ENCODE measurements around the gene HNRNPDL.
"Not testable (repeated sequence)": the region's sequence is repeated elsewhere in the genome, so short reads cannot be mapped to it uniquely, and the experiment has no call there.

Gene HNRNPDL

DNA sequence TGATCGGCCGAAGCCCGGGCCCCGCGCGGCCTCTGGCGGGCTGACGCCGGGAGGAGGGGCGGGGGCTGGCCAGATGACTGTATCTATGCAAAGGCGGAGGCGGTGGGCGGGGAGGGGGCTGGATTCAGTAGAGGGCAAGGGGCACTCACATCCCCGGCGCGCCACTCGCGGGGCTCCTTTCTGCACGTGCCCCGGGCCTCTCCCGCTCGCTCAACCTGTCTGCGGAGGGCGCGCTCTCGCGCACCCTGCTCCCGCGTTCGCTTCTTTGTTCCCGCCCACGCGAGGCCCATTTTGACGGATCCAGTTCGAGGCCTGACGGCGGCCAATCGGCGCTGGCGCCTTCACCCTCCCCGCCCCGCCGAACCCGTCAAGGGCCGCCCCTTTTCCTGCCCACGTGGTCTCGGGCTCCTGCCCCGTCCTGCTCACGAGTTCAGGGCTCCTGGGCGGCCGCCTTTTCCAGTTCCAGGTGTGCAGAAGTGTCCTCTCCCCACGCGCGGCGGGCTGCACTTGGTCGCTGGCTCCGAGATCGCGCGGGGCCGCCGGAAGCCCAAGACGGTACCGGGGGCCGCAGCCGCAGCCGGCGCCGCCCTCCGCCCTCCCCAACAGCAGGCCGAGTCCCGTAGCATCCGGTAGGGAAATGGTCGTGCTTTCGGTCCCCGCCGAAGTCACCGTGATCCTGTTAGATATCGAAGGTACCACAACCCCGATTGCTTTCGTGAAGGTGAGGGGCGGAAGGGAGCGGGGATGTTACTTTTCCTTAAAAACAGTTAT is at the start of gene HNRNPDL, which contains the start of gene ENOPH1:
Gene HNRNPDL (minus strand): TSS at position 270 of the 771 bp plus-strand sequence. CDS start 772 bp downstream, outside the sequence.
Gene ENOPH1 (plus strand): TSS at position 398 of the 771 bp plus-strand sequence. CDS start 240 bp downstream, at position 638.
- peak; percentile 81 to 89 for DNase-seq

GRCh38 chr4:82479562-82479961 is 49.3 kb upstream of the HNRNPDL start:
- DNase-seq: no peak

DNA sequence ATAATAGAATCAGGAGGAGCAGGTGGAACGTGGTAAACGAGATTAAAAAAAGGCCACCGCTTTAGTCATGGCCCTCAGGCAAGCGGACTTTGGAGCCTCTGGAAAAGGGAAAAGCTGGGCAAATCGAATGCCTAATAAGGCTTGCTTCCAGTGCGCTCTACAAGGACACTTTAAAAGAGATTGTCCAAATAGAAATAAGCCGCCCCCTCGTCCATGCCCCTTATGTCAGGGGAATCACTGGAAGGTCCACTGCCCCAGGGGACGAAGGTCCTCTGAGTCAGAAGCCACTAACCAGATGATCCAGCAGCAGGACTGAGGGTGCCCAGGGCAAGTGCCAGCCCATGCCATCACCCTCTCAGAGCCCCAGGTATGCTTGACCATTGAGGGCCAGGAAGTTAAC is 47.2 kb upstream of the HNRNPDL start:
- DNase-seq: not testable (repeated sequence)

DNA sequence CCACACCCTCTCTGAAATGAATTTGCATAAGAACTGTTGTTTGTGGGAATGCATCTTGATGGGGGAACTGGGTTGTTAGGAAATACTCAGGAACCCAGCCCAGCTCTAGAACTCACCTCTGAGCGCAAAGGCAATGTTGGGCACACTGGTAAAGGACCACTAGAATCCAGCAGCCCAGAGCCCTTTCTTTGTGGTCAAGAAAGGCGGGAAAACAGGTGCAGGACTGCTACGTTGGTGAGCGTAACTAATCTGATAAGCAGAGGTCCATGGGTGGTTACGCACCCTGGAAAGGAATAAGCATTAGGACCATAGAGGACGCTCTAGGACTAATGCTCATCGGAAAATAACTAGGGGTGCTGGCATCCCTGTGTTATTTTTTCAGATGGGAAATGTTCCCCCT is 45.7 kb upstream of the HNRNPDL start:
- DNase-seq: not testable (repeated sequence)

GRCh38 chr4:82473621-82474164 is 43.4 kb upstream of the HNRNPDL start:
- DNase-seq: no peak

DNA sequence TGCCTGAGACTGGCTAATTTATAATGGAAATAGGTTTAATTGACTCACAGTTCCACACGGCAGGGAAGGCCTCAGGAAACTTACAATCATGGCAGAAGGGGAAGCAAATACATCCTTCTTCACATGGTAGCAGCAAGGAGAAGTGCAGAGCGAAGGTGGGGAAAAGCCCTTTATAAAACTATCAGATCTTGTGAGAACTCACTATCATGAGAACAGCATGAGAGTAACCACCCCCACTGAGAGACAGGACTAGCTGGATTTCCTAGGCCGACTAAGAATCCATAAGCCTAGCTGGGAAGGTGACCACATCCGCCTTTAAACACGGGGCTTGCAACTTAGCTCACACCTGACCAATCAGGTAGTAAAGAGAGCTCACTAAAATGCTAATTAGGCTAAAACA is 42.8 kb upstream of the HNRNPDL start:
- DNase-seq: not testable (repeated sequence)

- DNase-seq: no peak
Measured at GRCh38 chr4:82469791-82470345, 39.6 kb upstream of the HNRNPDL start.

DNA sequence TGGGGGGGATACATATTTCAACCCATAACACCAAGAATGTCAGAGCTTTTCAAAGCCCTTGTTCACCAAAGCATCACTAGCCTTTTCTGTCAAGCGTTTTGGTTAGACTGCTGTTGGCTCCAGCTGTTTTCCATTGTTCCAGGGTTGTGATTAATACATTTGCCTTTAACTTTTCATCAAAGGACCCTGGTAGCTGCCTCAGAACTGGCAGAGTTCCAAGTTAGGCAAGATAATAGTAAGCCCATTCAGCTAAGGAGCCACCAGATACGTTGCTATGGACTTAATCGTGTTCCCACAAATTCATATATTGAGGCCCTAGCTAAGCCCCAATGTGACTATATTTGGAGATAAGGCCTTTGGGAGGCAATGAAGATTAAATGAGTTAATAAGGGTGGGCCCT is 37.2 kb upstream of the HNRNPDL start:
- no peak for DNase-seq

DNA sequence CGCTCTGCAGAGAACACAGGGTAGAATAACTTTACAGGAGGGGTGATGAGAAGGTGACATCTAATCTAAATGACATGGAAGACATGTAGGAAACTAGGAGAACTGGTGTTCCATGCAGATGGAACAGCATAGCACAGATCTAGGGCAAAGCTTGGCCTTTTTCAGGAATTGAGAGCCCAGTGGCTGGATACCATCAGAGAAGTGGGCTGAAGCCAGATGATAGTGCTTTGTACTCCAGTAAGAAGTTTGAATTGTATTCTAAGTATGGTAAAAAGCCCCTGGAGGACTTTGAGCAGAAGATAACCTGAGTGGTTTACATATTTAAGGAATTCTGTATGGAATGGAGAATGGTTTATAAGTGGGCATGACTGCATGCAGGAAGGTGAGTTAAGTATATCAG is 33.0 kb upstream of the HNRNPDL start:
- no peak for DNase-seq

DNA sequence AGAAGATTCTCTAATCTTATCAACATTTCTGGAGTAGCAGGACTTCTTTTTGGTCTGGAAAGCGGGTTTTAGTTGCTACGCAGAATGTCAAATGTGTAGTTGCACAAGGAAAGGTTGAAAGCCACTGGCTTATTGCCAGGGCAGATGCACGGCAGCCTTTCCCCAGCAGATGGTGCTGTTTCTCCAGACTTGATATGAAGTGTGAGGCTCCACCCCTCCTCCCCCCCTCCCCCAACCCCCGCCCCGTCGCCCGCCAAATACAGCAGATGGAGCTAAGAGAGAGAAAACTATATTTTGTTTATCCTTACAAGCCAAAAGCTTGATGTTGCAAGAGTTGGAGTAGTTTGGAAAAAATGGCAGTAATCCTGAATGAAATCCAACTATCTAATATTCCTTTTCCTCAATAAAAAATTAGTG is 32.2 kb upstream of the HNRNPDL start:
- peak; percentile 51 to 68 for DNase-seq

- no peak for DNase-seq
Measured at GRCh38 chr4:82461710-82462109, 31.4 kb upstream of the HNRNPDL start.

- no peak for DNase-seq
Measured at GRCh38 chr4:82458729-82459128, 28.5 kb upstream of the HNRNPDL start.

DNA sequence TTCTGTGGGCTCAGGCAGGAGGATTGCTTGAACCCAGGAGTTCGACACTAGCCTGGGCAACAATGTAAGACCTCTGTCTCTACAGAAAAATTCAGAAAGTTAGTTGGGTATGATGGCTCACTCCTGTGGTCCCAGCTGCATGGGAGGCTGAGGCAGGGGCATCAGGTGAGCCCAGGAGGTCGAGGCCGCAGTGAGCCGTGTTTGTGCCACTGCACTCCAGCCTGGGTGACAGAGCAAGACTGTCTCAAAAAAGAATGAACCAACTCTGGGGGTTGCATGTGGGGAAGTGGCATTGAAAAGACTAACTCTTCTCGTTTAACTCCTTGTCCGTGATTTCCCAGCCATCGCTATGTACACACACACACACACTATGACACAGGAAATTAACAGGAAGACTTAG is 27.0 kb upstream of the HNRNPDL start:
- no peak for DNase-seq

DNA sequence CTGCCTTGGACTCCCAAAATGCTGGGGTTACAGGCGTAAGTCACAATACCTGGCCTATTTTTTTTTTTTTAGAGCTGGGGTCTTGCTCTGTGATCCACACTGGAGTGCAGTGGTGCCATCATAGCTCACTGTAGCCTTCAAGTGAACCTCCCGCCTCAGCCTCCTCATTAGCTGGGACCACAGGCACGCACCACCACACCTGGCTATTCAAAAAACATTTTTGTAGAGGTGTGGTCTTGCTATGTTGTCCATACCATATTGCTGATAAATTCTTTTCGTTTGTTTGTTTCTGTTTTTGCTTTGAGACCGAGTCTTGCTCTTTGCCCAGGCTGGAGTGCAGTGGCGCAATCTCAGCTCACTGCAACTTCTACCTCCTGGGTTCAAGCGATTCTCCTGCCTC is 21.8 kb upstream of the HNRNPDL start:
- DNase-seq: no peak

DNA sequence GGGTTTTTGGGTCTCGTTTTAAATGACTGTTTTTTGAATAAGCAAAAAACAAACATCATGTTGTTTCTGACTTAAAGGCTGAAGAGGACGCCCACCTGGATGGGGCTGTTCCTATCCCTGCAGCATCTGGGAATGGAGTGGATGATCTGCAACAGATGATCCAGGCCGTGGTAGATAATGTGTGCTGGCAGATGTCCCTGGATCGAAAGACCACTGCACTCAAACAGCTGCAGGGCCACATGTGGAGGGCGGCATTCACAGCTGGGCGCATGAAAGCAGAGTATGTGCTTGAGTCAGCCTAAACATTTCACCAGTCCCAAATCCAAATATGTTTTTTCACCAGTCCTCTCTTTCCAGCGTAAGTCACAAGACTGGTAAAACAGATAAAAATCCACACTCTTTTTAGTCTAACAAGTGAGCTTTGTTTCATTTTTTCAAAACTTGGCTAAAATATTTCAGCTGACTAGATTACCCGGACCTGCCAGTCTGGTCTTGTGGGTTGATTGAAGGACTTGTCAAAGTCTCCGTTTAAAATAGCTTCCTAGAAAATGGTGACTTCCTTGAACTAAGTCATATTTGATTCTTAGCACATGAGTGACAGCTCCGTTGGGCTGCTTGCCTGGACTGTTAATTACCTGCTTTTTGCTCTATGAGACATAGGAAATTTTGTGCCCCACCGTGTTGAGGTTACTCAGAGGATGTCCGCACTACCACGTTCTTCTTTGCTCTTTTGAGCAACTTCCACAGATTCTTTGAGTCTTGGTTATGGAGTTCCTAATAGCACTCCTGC is 20.9 kb upstream of the HNRNPDL start:
- no peak for DNase-seq

- no peak for DNase-seq
Measured at GRCh38 chr4:82447886-82448285, 17.6 kb upstream of the HNRNPDL start.

DNA sequence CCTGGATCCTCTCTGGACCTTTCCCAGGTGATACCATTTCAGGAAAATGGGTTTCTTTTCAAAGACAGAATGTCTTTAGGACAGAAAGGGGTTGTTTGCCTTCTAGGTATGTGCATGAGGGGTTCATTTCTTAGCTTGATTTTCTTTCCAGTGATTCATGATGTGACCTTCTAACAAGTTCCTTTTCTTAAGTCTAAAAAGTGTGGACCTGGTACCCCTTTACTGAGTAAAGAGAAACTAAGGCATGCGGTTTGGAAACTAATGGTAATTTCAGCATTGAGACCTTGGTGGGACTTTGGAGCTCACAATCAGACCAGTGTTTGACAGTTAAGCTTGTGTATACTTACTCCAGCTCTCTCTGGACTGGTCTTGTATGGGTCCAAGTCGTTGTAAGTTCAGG is 8.8 kb upstream of the HNRNPDL start:
- DNase-seq: no peak

DNA sequence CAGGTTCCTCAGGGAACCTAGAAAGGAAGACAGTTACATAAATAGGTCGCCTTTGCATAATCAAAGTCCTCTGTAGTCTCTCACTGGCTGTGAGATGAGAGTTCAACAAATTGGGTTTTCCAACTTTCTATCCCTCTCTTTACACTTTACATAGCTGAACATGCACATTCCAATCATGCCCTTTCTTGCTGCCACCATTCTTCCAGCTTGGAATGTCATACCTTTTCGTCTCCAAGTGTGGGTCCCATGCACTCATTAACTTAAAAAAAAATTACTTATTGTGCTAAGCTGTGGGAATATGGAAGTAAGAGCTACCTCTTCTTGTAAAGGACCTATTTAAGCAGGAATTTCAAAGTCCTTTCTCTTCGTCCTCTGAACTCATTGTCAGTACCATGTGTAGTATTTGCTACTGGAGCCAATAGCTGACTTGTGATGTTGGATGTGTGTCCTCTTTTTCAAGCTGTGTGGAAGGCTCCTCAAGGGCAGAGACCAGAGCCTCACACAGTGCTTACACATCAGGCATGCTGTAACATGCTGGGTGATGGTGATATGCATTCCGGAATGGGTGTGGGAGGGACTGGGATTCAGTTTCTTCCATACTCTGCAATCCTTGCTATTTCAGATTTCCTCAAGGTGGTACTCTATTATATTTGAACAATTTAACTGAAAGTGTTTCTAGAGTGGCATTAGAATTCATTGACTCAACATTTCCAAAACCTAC is 7.2 kb upstream of the HNRNPDL start:
- DNase-seq: no peak

GRCh38 chr4:82436780-82437179 is 6.5 kb upstream of the HNRNPDL start:
- DNase-seq: no peak

DNA sequence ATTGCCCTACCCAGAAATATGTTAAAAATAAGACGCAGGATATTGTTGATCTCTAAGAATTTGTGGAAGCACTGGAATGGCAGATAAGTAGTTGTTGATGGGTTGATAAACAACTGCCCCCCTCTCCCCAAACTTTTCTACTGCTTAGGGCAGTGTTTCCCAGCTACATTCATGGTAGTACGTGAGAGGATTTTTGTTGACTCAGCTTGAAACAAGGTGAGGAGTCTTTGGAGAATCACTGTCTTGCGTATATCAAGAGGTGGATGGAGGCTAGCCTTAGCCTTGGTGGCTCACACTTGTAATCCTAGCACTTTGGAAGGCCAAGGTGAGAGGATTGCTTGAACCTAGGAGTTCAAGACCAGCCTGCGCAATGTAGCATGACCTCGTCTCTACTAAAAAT is 5.9 kb upstream of the HNRNPDL start:
- no peak for DNase-seq

- DNase-seq: no peak
Measured at GRCh38 chr4:82434949-82435348, 4.7 kb upstream of the HNRNPDL start.

DNA sequence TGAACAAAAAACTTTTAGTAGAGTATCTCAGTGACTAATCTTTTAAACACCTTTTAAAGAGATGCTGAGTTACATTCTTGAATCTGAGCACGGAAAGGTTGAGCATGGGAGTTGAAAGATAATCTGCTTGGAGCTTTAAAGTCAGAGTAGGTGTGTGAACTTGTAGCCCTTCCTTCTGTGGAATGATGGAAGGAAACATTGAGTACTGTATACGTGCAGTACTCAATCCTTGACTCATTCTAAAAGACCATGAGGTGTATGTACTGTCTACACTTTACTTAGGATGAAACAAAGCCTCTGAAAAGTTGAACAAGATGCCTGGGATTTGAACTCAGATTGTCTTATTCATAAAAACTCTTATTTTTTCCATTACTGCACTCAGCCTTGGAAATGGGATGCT is 3.5 kb upstream of the HNRNPDL start:
- DNase-seq: no peak

DNA sequence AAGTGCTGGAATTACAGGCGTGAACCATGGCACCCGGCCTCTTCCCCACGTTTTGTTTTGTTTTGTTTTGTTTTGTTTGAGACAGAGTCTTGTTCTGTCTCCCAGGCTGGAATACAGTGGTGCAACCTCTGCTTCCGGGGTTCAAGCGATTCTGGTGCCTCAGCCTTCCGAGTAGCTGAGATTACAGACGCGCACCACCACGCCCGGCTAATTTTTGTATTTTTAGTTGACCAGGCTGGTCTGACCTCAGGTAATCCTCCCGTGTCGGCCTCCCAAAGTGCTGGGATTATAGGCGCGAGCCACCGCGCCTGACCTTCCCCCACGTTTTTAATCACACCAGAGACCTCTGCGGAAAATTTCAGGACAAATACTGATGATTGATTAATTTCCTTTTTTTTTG is 2.3 kb upstream of the HNRNPDL start:
- DNase-seq: no peak

All from bone marrow (tissue), 2 donors.